ENCODE data around the gene PLEKHA7.

GRCh38 chr11:17001806-17002205 lies 12.4 kb downstream of the PLEKHA7 start:
- no peak for TF ChIP-seq CTCF (IDR thresholded peaks at IDR 0.05)
- no peak for TF ChIP-seq POLR2AphosphoS5 (IDR thresholded peaks at IDR 0.05)

Measured in breast epithelium (tissue), 3 donors.